ENCODE measurements around the gene SMPD3. TPM values are rescaled to one million over a fixed set of nuclear protein-coding genes. Genes with fewer than 3 reads are reported as not detected.

Gene SMPD3
- polyA plus RNA-seq, 4 donors: 47.0 to 123 (median 71.9) TPM

GRCh38 chr16:68436581-68436980, 11.7 kb downstream of the SMPD3 start:
- peaks cover 0 to 7% of the 10 kb centered on the region in 2 donors for H3K9me3 ChIP-seq (ENCODE audit: control insufficient read depth in 2 of 2, insufficient read depth in 1 of 2, low read depth in 1 of 2, low read length in 1 of 2)
- FAIRE-seq (no peak), DNase-seq (peak in 1 of 2 donors; percentile 42)
- WGBS, 3 donors: 83 to 87% (median 85%) methylated on average over 4 of the region's 4 CpGs
- no peaks in the 10 kb centered on the region for H3K4me1 ChIP-seq (ENCODE audit: control insufficient read depth in 3 of 3, insufficient read depth in 2 of 3, low read depth in 1 of 3, low read length in 2 of 3)
- no peaks in the 10 kb centered on the region for H3K36me3 ChIP-seq (ENCODE audit: control insufficient read depth in 3 of 3, insufficient read depth in 2 of 3, low read depth in 1 of 3, low read length in 3 of 3)
- H3K27ac ChIP-seq (ENCODE audit: low read depth in 1 of 3, low read length in 2 of 3): no peak overlapping the region
- peaks cover 0 to 5% (median 0%) of the 10 kb centered on the region in 3 donors for H3K27me3 ChIP-seq (ENCODE audit: control insufficient read depth in 3 of 3, insufficient read depth in 3 of 3, low read length in 3 of 3)
- no peak overlapping the region for H3K4me3 ChIP-seq (ENCODE audit: low read depth in 1 of 3, low read length in 3 of 3)

- WGBS, 3 donors: 49 to 53% (median 51%) methylated on average over 5 of the region's 5 CpGs
- peak overlapping the region in 1 of 3 donors; percentile 25 for H3K27ac ChIP-seq (ENCODE audit: low read depth in 1 of 3, low read length in 2 of 3)
- H3K36me3 ChIP-seq (ENCODE audit: control insufficient read depth in 3 of 3, insufficient read depth in 2 of 3, low read depth in 1 of 3, low read length in 3 of 3): no peaks in the 10 kb centered on the region
- H3K4me3 ChIP-seq (ENCODE audit: low read depth in 1 of 3, low read length in 3 of 3): no peak overlapping the region
- no peaks in the 10 kb centered on the region for H3K4me1 ChIP-seq (ENCODE audit: control insufficient read depth in 3 of 3, insufficient read depth in 2 of 3, low read depth in 1 of 3, low read length in 2 of 3)
- FAIRE-seq (no peak), DNase-seq (peak; percentile 48 to 51)
- H3K9me3 ChIP-seq (ENCODE audit: control insufficient read depth in 2 of 2, insufficient read depth in 1 of 2, low read depth in 1 of 2, low read length in 1 of 2): peaks cover 0 to 7% of the 10 kb centered on the region in 2 donors
- peaks cover 0 to 5% (median 0%) of the 10 kb centered on the region in 3 donors for H3K27me3 ChIP-seq (ENCODE audit: control insufficient read depth in 3 of 3, insufficient read depth in 3 of 3, low read length in 3 of 3)
These were observed 13.6 kb downstream of the SMPD3 start for GRCh38 chr16:68434624-68435210.

- no peaks in the 10 kb centered on the region for H3K36me3 ChIP-seq (ENCODE audit: control insufficient read depth in 3 of 3, insufficient read depth in 2 of 3, low read depth in 1 of 3, low read length in 3 of 3)
- peaks cover 0 to 7% of the 10 kb centered on the region in 2 donors for H3K9me3 ChIP-seq (ENCODE audit: control insufficient read depth in 2 of 2, insufficient read depth in 1 of 2, low read depth in 1 of 2, low read length in 1 of 2)
- no peaks in the 10 kb centered on the region for H3K4me1 ChIP-seq (ENCODE audit: control insufficient read depth in 3 of 3, insufficient read depth in 2 of 3, low read depth in 1 of 3, low read length in 2 of 3)
- no peak overlapping the region for H3K4me3 ChIP-seq (ENCODE audit: low read depth in 1 of 3, low read length in 3 of 3)
- H3K27ac ChIP-seq (ENCODE audit: low read depth in 1 of 3, low read length in 2 of 3): no peak overlapping the region
- no peaks in the 10 kb centered on the region for H3K27me3 ChIP-seq (ENCODE audit: control insufficient read depth in 3 of 3, insufficient read depth in 3 of 3, low read length in 3 of 3)
- DNase-seq (no peak), FAIRE-seq (no peak)
- 89 to 92% (median 91%) methylated on average over 4 of the region's 4 CpGs for WGBS, 3 donors
These were observed 15.0 kb downstream of the SMPD3 start for GRCh38 chr16:68433316-68433715.

- no peaks in the 10 kb centered on the region for H3K27me3 ChIP-seq (ENCODE audit: control insufficient read depth in 3 of 3, insufficient read depth in 3 of 3, low read length in 3 of 3)
- no peak overlapping the region for H3K27ac ChIP-seq (ENCODE audit: low read depth in 1 of 3, low read length in 2 of 3)
- FAIRE-seq: no peak
- H3K36me3 ChIP-seq (ENCODE audit: control insufficient read depth in 3 of 3, insufficient read depth in 2 of 3, low read depth in 1 of 3, low read length in 3 of 3): no peaks in the 10 kb centered on the region
- WGBS, 3 donors: 91 to 99% (median 94%) methylated on average over 4 of the region's 4 CpGs
- no peaks in the 10 kb centered on the region for H3K4me1 ChIP-seq (ENCODE audit: control insufficient read depth in 3 of 3, insufficient read depth in 2 of 3, low read depth in 1 of 3, low read length in 2 of 3)
- no peak overlapping the region for H3K4me3 ChIP-seq (ENCODE audit: low read depth in 1 of 3, low read length in 3 of 3)
- DNase-seq: no peak
- H3K9me3 ChIP-seq (ENCODE audit: control insufficient read depth in 2 of 2, insufficient read depth in 1 of 2, low read depth in 1 of 2, low read length in 1 of 2): peaks cover 0 to 7% of the 10 kb centered on the region in 2 donors
These were observed 15.6 kb downstream of the SMPD3 start for GRCh38 chr16:68432701-68433100.

- Histone ChIP-seq H3K4me1 (ENCODE audit: control insufficient read depth in 3 of 3, insufficient read depth in 2 of 3, low read depth in 1 of 3, low read length in 2 of 3) (no peaks in the 10 kb centered on the region), H3K27me3 (ENCODE audit: control insufficient read depth in 3 of 3, insufficient read depth in 3 of 3, low read length in 3 of 3) (peaks cover 0 to under 1% (median 0%) of the 10 kb centered on the region in 3 donors), H3K36me3 (ENCODE audit: control insufficient read depth in 3 of 3, insufficient read depth in 2 of 3, low read depth in 1 of 3, low read length in 3 of 3) (no peaks in the 10 kb centered on the region), H3K9me3 (ENCODE audit: control insufficient read depth in 2 of 2, insufficient read depth in 1 of 2, low read depth in 1 of 2, low read length in 1 of 2) (no peaks in the 10 kb centered on the region), H3K4me3 (ENCODE audit: low read depth in 1 of 3, low read length in 3 of 3) (no peak overlapping the region), H3K27ac (ENCODE audit: low read depth in 1 of 3, low read length in 2 of 3) (no peak overlapping the region)
- 71 to 73% (median 71%) methylated on average over 4 of the region's 4 CpGs for WGBS, 3 donors
- no peak for FAIRE-seq
- no peak for DNase-seq
These were observed 19.0 kb downstream of the SMPD3 start for GRCh38 chr16:68429076-68429854.

- FAIRE-seq (no peak), DNase-seq (no peak)
- Histone ChIP-seq H3K4me3 (ENCODE audit: low read depth in 1 of 3, low read length in 3 of 3) (no peak overlapping the region), H3K4me1 (ENCODE audit: control insufficient read depth in 3 of 3, insufficient read depth in 2 of 3, low read depth in 1 of 3, low read length in 2 of 3) (no peaks in the 10 kb centered on the region), H3K9me3 (ENCODE audit: control insufficient read depth in 2 of 2, insufficient read depth in 1 of 2, low read depth in 1 of 2, low read length in 1 of 2) (no peaks in the 10 kb centered on the region), H3K27me3 (ENCODE audit: control insufficient read depth in 3 of 3, insufficient read depth in 3 of 3, low read length in 3 of 3) (peaks cover 0 to 2% (median 0%) of the 10 kb centered on the region in 3 donors), H3K36me3 (ENCODE audit: control insufficient read depth in 3 of 3, insufficient read depth in 2 of 3, low read depth in 1 of 3, low read length in 3 of 3) (no peaks in the 10 kb centered on the region), H3K27ac (ENCODE audit: low read depth in 1 of 3, low read length in 2 of 3) (no peak overlapping the region)
- WGBS, 3 donors: 84 to 89% (median 87%) methylated on average over 5 of the region's 5 CpGs
These were observed 20.5 kb downstream of the SMPD3 start for GRCh38 chr16:68427649-68428303.

- FAIRE-seq: no peak
- H3K4me1 ChIP-seq (ENCODE audit: control insufficient read depth in 3 of 3, insufficient read depth in 2 of 3, low read depth in 1 of 3, low read length in 2 of 3): no peaks in the 10 kb centered on the region
These were observed 22.0 kb downstream of the SMPD3 start for GRCh38 chr16:68426347-68426652.

GRCh38 chr16:68425498-68426346, 22.6 kb downstream of the SMPD3 start:
- no peaks in the 10 kb centered on the region for H3K9me3 ChIP-seq (ENCODE audit: control insufficient read depth in 2 of 2, insufficient read depth in 1 of 2, low read depth in 1 of 2, low read length in 1 of 2)
- DNase-seq (peak in 1 of 2 donors; percentile 44), FAIRE-seq (no peak)
- H3K4me3 ChIP-seq (ENCODE audit: low read depth in 1 of 3, low read length in 3 of 3): no peak overlapping the region
- H3K27ac ChIP-seq (ENCODE audit: low read depth in 1 of 3, low read length in 2 of 3): no peak overlapping the region
- no peaks in the 10 kb centered on the region for H3K4me1 ChIP-seq (ENCODE audit: control insufficient read depth in 3 of 3, insufficient read depth in 2 of 3, low read depth in 1 of 3, low read length in 2 of 3)
- peaks cover 0 to 2% (median 0%) of the 10 kb centered on the region in 3 donors for H3K27me3 ChIP-seq (ENCODE audit: control insufficient read depth in 3 of 3, insufficient read depth in 3 of 3, low read length in 3 of 3)
- peaks cover 0 to 2% (median 0%) of the 10 kb centered on the region in 3 donors for H3K36me3 ChIP-seq (ENCODE audit: control insufficient read depth in 3 of 3, insufficient read depth in 2 of 3, low read depth in 1 of 3, low read length in 3 of 3)
- 53 to 60% (median 59%) methylated on average over 9 of the region's 9 CpGs for WGBS, 3 donors

More at GRCh38 chr16:68426347-68426652, 22.0 kb downstream of the SMPD3 start:
- H3K4me3 ChIP-seq (ENCODE audit: low read depth in 1 of 3, low read length in 3 of 3): no peak overlapping the region
- H3K36me3 ChIP-seq (ENCODE audit: control insufficient read depth in 3 of 3, insufficient read depth in 2 of 3, low read depth in 1 of 3, low read length in 3 of 3): peaks cover 0 to 2% (median 0%) of the 10 kb centered on the region in 3 donors
- DNase-seq: no peak
- H3K9me3 ChIP-seq (ENCODE audit: control insufficient read depth in 2 of 2, insufficient read depth in 1 of 2, low read depth in 1 of 2, low read length in 1 of 2): no peaks in the 10 kb centered on the region
- peaks cover 0 to 2% (median 0%) of the 10 kb centered on the region in 3 donors for H3K27me3 ChIP-seq (ENCODE audit: control insufficient read depth in 3 of 3, insufficient read depth in 3 of 3, low read length in 3 of 3)
- H3K27ac ChIP-seq (ENCODE audit: low read depth in 1 of 3, low read length in 2 of 3): no peak overlapping the region

Measured in small intestine (tissue), 7 donors.